ENCODE data around the gene SLC12A7. TPM values are rescaled to one million over a fixed set of nuclear protein-coding genes. Genes with fewer than 3 reads are reported as not detected.

SLC12A7 gene
- total and polyA plus RNA-seq, 2 of the 13 experiments (the other 11 are each of a cell fraction or from before 2014, with no cell fraction given), result 14.0 to 18.5 TPM

- H3K27ac ChIP-seq (ENCODE audit: extremely low read length, insufficient read depth, low read length), result no peak overlapping the region
- no peaks in the 10 kb centered on the region for H3K9me3 ChIP-seq (ENCODE audit: low read length)
- no peaks in the 10 kb centered on the region for H3K27me3 ChIP-seq (ENCODE audit: control insufficient read depth in 1 of 2, insufficient read depth in 2 of 2, low read length in 2 of 2)
- in situ Hi-C loops (cut with HindIII; ENCODE audit: extremely low pct_ligation_motif_present, low pct_unique_long_range_greater_than_20kb), result no loop called here
- WGBS (ENCODE audit: low lambda C conversion rate), result 94% methylated on average over 22 of the region's 22 CpGs
- CTCF ChIA-PET (ENCODE audit: low intra/inter-chr PET ratio, low total read pairs), result no interaction called here
- intact Hi-C loops (cut with micrococcal nuclease; ENCODE audit: unreplicated experiment), result no loop called here
- peaks cover 10% of the 10 kb centered on the region for H3K4me1 ChIP-seq (ENCODE audit: insufficient read depth, low read length)
- no peak overlapping the region for H2AFZ ChIP-seq (ENCODE audit: low read length)
- POLR2A ChIA-PET, result no interaction called here
- BruUV-seq (replicated peaks), result no TSS peak
- no peak overlapping the region for H3K9ac ChIP-seq (ENCODE audit: insufficient read depth, low read depth, low read length)
- no peak overlapping the region for H3K4me2 ChIP-seq (ENCODE audit: low read depth, low read length)
- DNase-seq (ENCODE audit: low spot score) (no peak), FAIRE-seq (no peak), ATAC-seq (no peak)
- H3K36me3 ChIP-seq (replicated peaks in 1 of 2; ENCODE audit: control insufficient read depth in 1 of 2, insufficient read depth in 2 of 2, low read length in 2 of 2), result peaks cover 12 to 46% of the 10 kb centered on the region in 2 experiments; a peak in 4 of 5 replicates
- H3K79me2 ChIP-seq (ENCODE audit: insufficient read depth, low read length), result peaks cover 36% of the 10 kb centered on the region
- H3K4me3 ChIP-seq (replicated peaks in 1 of 3; ENCODE audit: insufficient read depth in 1 of 3, low read depth in 2 of 3, low read length in 3 of 3), result no peak overlapping the region
- TF ChIP-seq ZNF546 (CRISPR knock-in tag; conservative IDR thresholded peaks at IDR 0.05), result no peak
- no peak for TF ChIP-seq ZNF703 (CRISPR knock-in tag; IDR thresholded peaks at IDR 0.05; ENCODE audit: borderline replicate concordance)
- no peak for TF ChIP-seq ZNF724P (CRISPR knock-in tag; IDR thresholded peaks at IDR 0.05; ENCODE audit: borderline replicate concordance)
- no peak for TF ChIP-seq KDM4B (CRISPR knock-in tag; IDR thresholded peaks at IDR 0.05)
- no peak for TF ChIP-seq ATF1 (CRISPR knock-in tag; IDR thresholded peaks at IDR 0.05)
- no peak for TF ChIP-seq HMGXB4 (CRISPR knock-in tag; IDR thresholded peaks at IDR 0.05; ENCODE audit: borderline replicate concordance in 1 of 2, low read depth in 1 of 2)
- no peak for TF ChIP-seq ETV5 (CRISPR knock-in tag; IDR thresholded peaks at IDR 0.05; ENCODE audit: borderline replicate concordance)
- TF ChIP-seq ZNF235 (CRISPR knock-in tag; IDR thresholded peaks at IDR 0.05; ENCODE audit: borderline replicate concordance), result no peak
- no peak for TF ChIP-seq SNAPC2 (CRISPR knock-in tag; IDR thresholded peaks at IDR 0.05)
- TF ChIP-seq GATA4 (IDR thresholded peaks at IDR 0.05; ENCODE audit: borderline replicate concordance, low read depth), result no peak
- no peak for TF ChIP-seq ZNF281 (CRISPR knock-in tag; IDR thresholded peaks at IDR 0.05; ENCODE audit: borderline replicate concordance)
- TF ChIP-seq ZBTB38 (CRISPR knock-in tag; IDR thresholded peaks at IDR 0.05), result no peak
- no peak for TF ChIP-seq KAT8 (CRISPR knock-in tag; IDR thresholded peaks at IDR 0.05)
- peaks cover 24% of the 10 kb centered on the region; the same call in 1 of the 2 replicates for H4K20me1 ChIP-seq (ENCODE audit: insufficient read depth, low read length)
Observed at GRCh38 chr5:1097381-1097987, 14.4 kb downstream of the SLC12A7 start.
